ENCODE results near the gene PBXIP1.

- no peak for TF ChIP-seq CTCF (IDR thresholded peaks at IDR 0.05; ENCODE audit: low read depth, low read length, poor library complexity, severe bottlenecking)
- no peak for TF ChIP-seq EZH2phosphoT487 (IDR thresholded peaks at IDR 0.05; ENCODE audit: borderline replicate concordance, low read length)
These were observed 7.8 kb downstream of the PBXIP1 start for GRCh38 chr1:154948079-154948478.

All from DOHH2 (cell line).